ENCODE measurements around the gene GARS1.
"Not testable (repeated sequence)": the region's sequence is repeated elsewhere in the genome, so short reads cannot be mapped to it uniquely, and the experiment has no call there.

GARS1 gene

GRCh38 chr7:30575910-30576309 lies 18.8 kb upstream of the GARS1 start:
- no peak for DNase-seq (ENCODE audit: low read depth in 3 of 3)

- no peak for DNase-seq (ENCODE audit: low read depth in 3 of 3)
Measured at GRCh38 chr7:30583181-30583580, 11.5 kb upstream of the GARS1 start.

DNA sequence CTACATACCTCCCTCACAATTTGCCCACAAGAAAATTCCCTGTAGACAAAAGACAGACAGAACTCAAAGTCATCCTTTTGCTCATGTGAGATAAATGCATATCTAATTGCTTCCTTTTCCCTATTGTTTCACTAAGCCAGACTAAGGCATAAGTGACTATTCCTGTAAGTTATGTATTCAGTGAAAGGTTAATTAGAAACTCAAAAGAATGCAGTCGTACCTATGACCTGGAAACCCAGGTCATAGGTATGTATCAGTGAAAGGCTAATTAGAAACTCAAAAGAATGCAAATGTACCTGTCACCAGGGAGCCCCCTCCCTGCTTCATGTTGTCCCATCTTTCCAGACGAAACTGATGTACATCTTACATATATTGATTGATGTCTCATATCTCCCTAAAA lies 10.3 kb upstream of the GARS1 start:
- DNase-seq (ENCODE audit: low read depth in 3 of 3): no peak

DNA sequence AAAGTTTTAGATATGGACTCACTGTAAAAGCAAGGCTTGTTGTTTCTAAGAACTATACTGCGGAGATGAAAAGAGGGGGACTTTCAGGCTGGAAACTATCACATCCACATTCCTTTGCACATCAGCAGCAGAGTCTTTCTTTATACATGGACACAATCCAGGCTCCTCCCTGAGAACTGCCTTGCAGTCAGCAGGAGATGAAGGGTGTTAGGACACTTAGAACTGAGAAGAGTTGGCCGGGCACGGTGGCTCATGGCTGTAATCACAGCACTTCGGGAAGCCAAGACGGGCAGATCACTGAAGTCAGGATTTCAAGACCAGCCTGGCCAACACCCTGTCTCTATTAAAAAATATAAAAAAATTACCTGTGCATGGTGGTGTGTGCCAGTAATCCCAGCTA lies 9.7 kb upstream of the GARS1 start:
- no peak for DNase-seq (ENCODE audit: low read depth in 3 of 3)

DNA sequence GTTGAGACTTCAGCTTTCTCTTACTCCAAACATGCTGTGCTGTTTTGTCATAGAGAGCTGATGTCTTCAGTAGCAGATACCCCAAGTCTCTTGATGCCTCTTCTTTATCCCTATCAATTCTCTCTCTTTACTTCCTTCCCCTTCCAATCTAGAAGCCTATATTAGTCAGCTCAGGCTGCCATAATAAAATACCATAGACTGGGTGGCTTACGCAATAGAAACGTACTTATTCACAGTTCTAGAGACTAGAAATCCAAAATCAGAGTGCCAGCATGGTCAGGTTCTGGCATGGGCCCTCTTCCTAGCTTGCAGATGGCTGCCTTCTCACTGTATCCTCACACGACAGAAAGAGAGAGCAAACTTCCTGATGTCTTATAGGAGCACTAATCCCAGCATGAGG lies 9.0 kb upstream of the GARS1 start:
- DNase-seq (ENCODE audit: low read depth in 3 of 3): no peak

GRCh38 chr7:30587547-30587946 lies 7.1 kb upstream of the GARS1 start:
- DNase-seq (ENCODE audit: low read depth in 3 of 3): not testable (repeated sequence)

DNA sequence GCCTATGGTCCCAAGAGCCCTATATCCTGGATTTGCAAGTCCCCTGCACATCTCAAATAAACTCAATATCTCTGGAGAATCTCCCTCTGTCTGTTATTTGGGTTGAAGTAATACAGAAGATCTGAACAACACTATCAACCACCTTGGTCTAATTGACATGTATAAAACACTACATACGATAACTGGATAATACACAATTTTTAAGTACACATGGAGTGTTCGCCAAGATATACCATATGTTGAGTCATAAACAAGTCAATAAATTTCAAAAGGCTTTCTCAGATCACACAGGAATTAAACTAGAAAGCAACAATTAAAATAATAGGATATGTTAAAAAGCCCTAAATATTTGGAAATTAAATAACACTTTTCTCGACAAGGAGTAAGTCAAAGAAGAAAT lies 5.6 kb upstream of the GARS1 start:
- no peak for DNase-seq (ENCODE audit: low read depth in 3 of 3)

DNA sequence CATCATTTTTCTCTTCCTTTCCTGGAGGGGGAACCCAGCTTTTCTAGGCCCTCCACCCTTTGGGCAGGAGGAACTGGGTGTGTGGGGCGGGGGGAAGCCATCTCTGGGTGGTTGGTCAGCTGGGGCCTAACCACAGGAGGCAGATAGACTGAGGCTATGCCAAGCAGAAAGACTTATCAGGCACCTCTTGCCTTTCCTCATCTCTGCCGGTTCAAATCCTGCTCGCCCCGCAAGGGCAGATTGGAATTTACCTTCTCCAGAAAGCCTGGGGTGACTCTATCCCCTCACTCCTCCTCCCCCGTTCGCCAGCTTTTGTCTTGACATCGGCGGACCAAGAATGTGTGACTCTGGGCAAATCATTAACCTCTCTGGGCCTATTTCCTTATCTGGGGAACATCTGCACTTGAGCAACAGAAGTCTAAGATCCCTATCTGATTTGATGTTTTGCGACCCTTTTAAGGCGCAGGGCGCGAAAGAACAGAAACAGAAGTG lies 584 bp upstream of the GARS1 start:
- DNase-seq (ENCODE audit: low read depth in 3 of 3): peak; percentile 6 to 34 (median 22)

DNA sequence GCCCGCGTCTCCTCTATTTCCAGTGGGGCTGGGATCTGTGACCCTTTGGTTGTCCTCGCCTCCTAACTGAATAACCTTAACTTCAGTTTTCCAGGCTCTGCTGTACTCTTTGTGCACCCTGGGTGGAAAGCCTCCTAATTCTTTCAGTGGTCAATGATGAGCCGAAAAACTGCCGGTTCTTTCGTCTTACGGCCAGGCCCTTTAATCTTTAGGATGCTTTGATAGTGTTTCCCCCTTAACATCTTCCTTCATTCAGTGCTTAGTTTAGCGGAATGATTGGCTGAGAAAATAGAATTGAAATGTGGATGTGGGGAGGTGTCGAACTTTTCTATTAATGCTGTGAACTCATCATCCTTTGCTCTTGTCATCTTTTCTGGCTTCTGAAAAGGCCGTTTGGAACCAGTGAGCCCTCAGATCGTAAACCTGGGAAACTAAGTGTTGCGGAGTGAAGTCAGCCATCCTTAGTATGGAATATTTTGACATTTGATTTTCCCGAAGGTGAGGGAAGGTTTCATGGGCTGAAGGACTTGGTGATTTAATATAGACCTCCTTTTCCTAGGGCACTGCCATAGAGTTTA lies 847 bp downstream of the GARS1 start:
- DNase-seq (ENCODE audit: low read depth in 3 of 3): no peak

GRCh38 chr7:30596014-30596641 lies 1.4 kb downstream of the GARS1 start:
- no peak for DNase-seq (ENCODE audit: low read depth in 3 of 3)

- no peak for DNase-seq (ENCODE audit: low read depth in 3 of 3)
Measured at GRCh38 chr7:30596721-30597120, 2.0 kb downstream of the GARS1 start.

- no peak for DNase-seq (ENCODE audit: low read depth in 3 of 3)
Measured at GRCh38 chr7:30598121-30598876, 3.6 kb downstream of the GARS1 start.

DNA sequence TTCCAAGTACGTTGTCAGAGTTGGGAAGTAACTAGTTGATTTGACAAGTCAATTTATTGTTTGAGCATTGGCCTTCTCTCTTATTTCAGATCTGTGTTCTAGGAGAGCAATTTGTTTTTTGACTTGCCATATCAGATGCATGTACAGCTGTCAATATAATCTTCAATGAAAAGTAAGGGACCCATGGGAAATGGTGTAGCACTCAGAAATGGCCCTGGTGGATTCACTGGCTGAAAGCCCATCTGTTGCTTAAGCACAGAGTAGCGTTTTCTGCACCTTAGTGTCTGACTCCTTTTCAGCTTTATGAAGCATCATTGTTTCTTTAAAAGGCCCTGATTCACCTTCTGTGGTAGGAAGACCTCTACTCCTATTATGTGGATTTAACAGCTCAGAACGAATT lies 10.2 kb downstream of the GARS1 start:
- DNase-seq (ENCODE audit: low read depth in 3 of 3): no peak

DNA sequence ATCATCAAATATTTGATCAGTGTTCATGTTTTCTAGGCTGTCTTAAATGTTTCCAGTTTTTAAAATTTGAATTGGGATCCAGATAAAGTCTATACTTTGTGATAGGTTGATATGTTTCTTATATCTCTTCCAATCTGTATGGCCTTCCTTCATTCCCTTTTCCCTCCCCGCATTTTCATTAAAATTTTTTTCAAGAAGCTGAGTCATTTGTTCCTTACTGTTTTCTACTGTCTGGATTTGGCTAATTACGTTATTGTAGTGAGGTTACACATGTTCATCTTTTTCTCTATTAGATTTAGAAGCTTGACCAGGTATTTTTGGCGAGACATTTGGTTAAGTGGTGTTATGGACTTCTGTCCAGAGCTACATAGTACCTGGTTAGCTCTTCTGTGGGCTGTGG lies 11.2 kb downstream of the GARS1 start:
- DNase-seq (ENCODE audit: low read depth in 3 of 3): no peak

- peak in 2 of 3 donors; percentile 21 to 27 for DNase-seq (ENCODE audit: low read depth in 3 of 3)
Measured at GRCh38 chr7:30612658-30613265, 18.1 kb downstream of the GARS1 start.

- DNase-seq (ENCODE audit: low read depth in 3 of 3): no peak
Measured at GRCh38 chr7:30613366-30614325, 19.0 kb downstream of the GARS1 start.

- DNase-seq (ENCODE audit: low read depth in 3 of 3): no peak
Measured at GRCh38 chr7:30616318-30616717, 21.6 kb downstream of the GARS1 start.

DNA sequence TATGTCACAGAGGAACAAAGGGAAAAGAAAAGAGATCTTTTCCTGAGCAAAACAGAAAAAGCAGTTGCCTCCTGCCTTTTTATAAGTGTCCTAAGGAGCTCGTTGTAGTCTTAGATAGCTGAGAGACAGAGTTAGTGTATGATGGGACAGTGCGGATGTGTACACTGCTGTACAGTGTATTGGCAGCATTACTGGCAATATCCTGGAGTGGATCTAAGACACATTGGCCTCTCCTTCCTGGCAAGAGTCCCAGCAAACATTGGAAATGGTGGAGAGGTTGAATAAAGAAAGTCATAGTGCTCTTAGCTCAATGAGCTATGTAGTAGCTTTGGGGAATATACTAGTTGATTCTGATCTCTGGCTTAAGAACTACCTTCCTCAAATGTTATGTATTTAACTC lies 22.7 kb downstream of the GARS1 start:
- DNase-seq (ENCODE audit: low read depth in 3 of 3): no peak

GRCh38 chr7:30618080-30618676 lies 23.5 kb downstream of the GARS1 start:
- DNase-seq (ENCODE audit: low read depth in 3 of 3): no peak

DNA sequence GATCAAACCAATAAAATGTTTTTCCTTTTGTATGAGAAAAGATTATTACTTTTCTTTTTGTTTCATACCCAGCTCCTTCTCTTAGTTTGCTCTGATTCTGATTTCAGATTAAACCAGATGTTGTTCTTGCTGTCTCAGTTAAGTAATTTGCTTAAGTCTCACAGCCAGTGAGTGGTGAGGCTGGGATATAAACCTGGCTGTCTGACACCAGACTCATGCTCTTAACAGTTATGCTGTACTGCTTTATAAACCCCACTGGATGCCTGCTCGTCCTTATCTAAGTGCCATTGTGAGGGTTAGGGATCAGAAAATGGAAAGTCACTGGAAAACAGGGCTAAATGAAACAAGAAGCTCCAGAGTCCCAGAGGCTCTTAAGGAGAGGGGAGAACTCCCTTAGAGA lies 24.3 kb downstream of the GARS1 start:
- DNase-seq (ENCODE audit: low read depth in 3 of 3): no peak

GRCh38 chr7:30625283-30625682 lies 30.6 kb downstream of the GARS1 start:
- DNase-seq (ENCODE audit: low read depth in 3 of 3): no peak

Data from stimulated activated CD4-positive, alpha-beta T cell treated with anti-CD3 and anti-CD28 coated beads, TNF-alpha, amount 100 ng/mL, for 48 hours (primary cell).